B cell (primary cell): ENCODE results near the gene DAGLB. TPM values are rescaled to one million over a fixed set of nuclear protein-coding genes. Genes with fewer than 3 reads are reported as not detected.
A peak's percentile ranks its signal among the peaks of the same experiment; 100 is the strongest.

Experiments
- ATAC-seq: fragments of 200-7000 bp; cut with Tn5 transposase; one replicate; pipeline ENCODE4 v1.10.0; 2021; ENCODE audit warnings: low read depth, mild to moderate bottlenecking, moderate number of reproducible peaks, moderate library complexity
- CTCF ChIA-PET: fragments of 350-600 bp; sonication (Branson Sonifier 250); formaldehyde crosslinking; loops from one replicate; lab custom pipeline; 2021; ENCODE audit warnings: antibody characterized with exemption, inconsistent platforms; lab: Charles Lee
- POLR2A ChIA-PET: fragments of 350-600 bp; sonication (Branson Sonifier 250); formaldehyde crosslinking; loops from one replicate; lab custom pipeline; 2021; ENCODE audit warnings: antibody characterized with exemption; lab: Charles Lee
- DNase-seq: peaks from one replicate; pipeline ENCODE4 v3.0.0; 2013
- H2AFZ ChIP-seq: 2 replicates; pipeline ENCODE4 v1.6.1; 2012; ENCODE audit warnings: mild to moderate bottlenecking, low read depth, low read length; ENCODE audit not compliant: insufficient read depth, poor library complexity, severe bottlenecking
- H3K27ac ChIP-seq, 2 donors: 1 replicate in 1 of 2; 2 replicates in 1 of 2; pipeline ENCODE4 v1.5.1; 2012 to 2013; ENCODE audit warnings: low read length in 2 of 2, mild to moderate bottlenecking in 2 of 2, moderate library complexity in 1 of 2
- H3K27me3 ChIP-seq, 4 experiments: fragments of 200-600 bp in 1 of 4; sonication (generic) in 1 of 4; replicated peaks in 1 of 4; 1 replicate in 2 of 4; 2 replicates in 2 of 4; pipeline versions ENCODE4 v1.6.1 to v1.7.0; 2013 to 2016; ENCODE audit warnings: low read length in 3 of 4, mild to moderate bottlenecking in 2 of 4, mixed read lengths in 1 of 4, moderate library complexity in 1 of 4; ENCODE audit not compliant: insufficient read depth in 4 of 4, control insufficient read depth in 3 of 4; ENCODE audit errors: control extremely low read depth in 1 of 4
- H3K36me3 ChIP-seq, 2 experiments: replicated peaks in 1 of 2; 1 replicate in 1 of 2; 2 replicates in 1 of 2; pipeline versions ENCODE4 v1.6.1 to v1.7.1; 2013; ENCODE audit warnings: low read length in 1 of 2; ENCODE audit not compliant: insufficient read depth in 2 of 2, control insufficient read depth in 1 of 2; ENCODE audit errors: control extremely low read depth in 1 of 2, extremely low read depth in 1 of 2
- H3K4me1 ChIP-seq, 2 donors: fragments of 200-600 bp in 1 of 2; sonication (generic) in 1 of 2; 1 replicate in 1 of 2; 2 replicates in 1 of 2; pipeline versions ENCODE4 v1.5.1 to v1.6.1; 2013 to 2017; ENCODE audit warnings: low read length in 2 of 2; ENCODE audit not compliant: control insufficient read depth in 2 of 2, insufficient read depth in 2 of 2
- H3K4me2 ChIP-seq: replicated peaks from 2 replicates; pipeline ENCODE3; 2012; ENCODE audit warnings: mild to moderate bottlenecking, low read depth, low read length; ENCODE audit not compliant: poor library complexity, severe bottlenecking
- H3K4me3 ChIP-seq, 5 experiments: fragments of 200-600 bp in 1 of 5; sonication (generic) in 1 of 5; 1 replicate in 3 of 5; 2 replicates in 2 of 5; pipeline versions ENCODE4 v1.5.1 to v1.7.0; 2011 to 2016; ENCODE audit warnings: low read length in 4 of 5, mild to moderate bottlenecking in 4 of 5, low read depth in 2 of 5, control low read depth in 1 of 5, moderate library complexity in 1 of 5; ENCODE audit not compliant: insufficient read depth in 1 of 5; ENCODE audit errors: control extremely low read depth in 1 of 5, extremely low read depth in 1 of 5
- H3K79me2 ChIP-seq: fragments of 200-600 bp; sonication (generic); one replicate; pipeline ENCODE4 v1.6.0; 2016; ENCODE audit warnings: low read length; ENCODE audit not compliant: control insufficient read depth, insufficient read depth
- H3K9ac ChIP-seq: fragments of 200-600 bp; sonication (generic); 2 replicates; pipeline ENCODE4 v1.6.1; 2017; ENCODE audit warnings: mild to moderate bottlenecking, low read length, moderate library complexity
- H3K9me3 ChIP-seq, 3 donors: one replicate each; pipeline versions ENCODE4 v1.6.1 to v1.7.1; 2013; ENCODE audit warnings: low read length in 2 of 3; ENCODE audit not compliant: control insufficient read depth in 2 of 3, insufficient read depth in 1 of 3; ENCODE audit errors: control extremely low read depth in 1 of 3
- H4K20me1 ChIP-seq: 2 replicates; pipeline ENCODE4 v1.6.0; 2012; ENCODE audit warnings: mild to moderate bottlenecking, low read length; ENCODE audit not compliant: insufficient read depth, control insufficient read depth, poor library complexity, severe bottlenecking
- H3K27ac Mint-ChIP-seq: one replicate; pipeline ENCODE4 v1.8.0; 2021; ENCODE audit warnings: mixed read lengths
- H3K27me3 Mint-ChIP-seq: one replicate; pipeline ENCODE4 v1.8.0; 2021; ENCODE audit warnings: mixed read lengths
- H3K4me1 Mint-ChIP-seq: one replicate; pipeline ENCODE4 v1.8.0; 2021; ENCODE audit warnings: mixed read lengths
- H3K4me3 Mint-ChIP-seq: one replicate; pipeline ENCODE4 v1.8.0; 2021; ENCODE audit warnings: mixed read lengths
- H3K9me3 Mint-ChIP-seq: one replicate; pipeline ENCODE4 v1.8.0; 2022; ENCODE audit warnings: mixed read lengths; ENCODE audit not compliant: insufficient read depth
- EZH2 ChIP-seq: IDR thresholded peaks from 2 replicates; pipeline ENCODE4 v1.6.1; 2012; ENCODE audit warnings: borderline replicate concordance, low read depth, mild to moderate bottlenecking, moderate library complexity, low read length; ENCODE audit not compliant: insufficient read depth, poor library complexity, severe bottlenecking
- WGBS: methylation state at CpG from one replicate; pipeline ENCODE4 v1.1.5; 2013; ENCODE audit warnings: missing lambda C conversion rate; ENCODE audit not compliant: insufficient coverage; 5-methylcytosine and 5-hydroxymethylcytosine counted together
- intact Hi-C: fragments of 100-400 bp; cut with micrococcal nuclease; formaldehyde crosslinking; loops from one replicate; pipeline ENCODE4 v1.10.0; 2022
- polyA plus RNA-seq: library from polyadenylated mRNA; depleted of rRNA; stranded (reverse); fragments of >200 nt; gene quantifications from 2 replicates; pipeline ENCODE4 v1.2.3, GENCODE V29; 2012
- total RNA-seq, 2 donors: library from RNA; stranded (reverse); fragments of 120-200 nt in 1 of 2; gene quantifications; 1 replicate in 1 of 2; 2 replicates in 1 of 2; pipeline versions ENCODE4 v1.2.3 to v1.2.4, GENCODE V29; 2013 to 2022
- TF ChIP-seq, protein P1 (sequence below): fragments of 200-600 bp; IDR thresholded peaks from one replicate; pipeline ENCODE4 v1.8.0; 2022; ENCODE audit warnings: antibody characterized with exemption, mild to moderate bottlenecking

DAGLB gene
- total and polyA plus RNA-seq, 2 donors (not counting 1 experiment from before 2014, with no cell fraction given): 25.2 to 29.6 TPM

DNA sequence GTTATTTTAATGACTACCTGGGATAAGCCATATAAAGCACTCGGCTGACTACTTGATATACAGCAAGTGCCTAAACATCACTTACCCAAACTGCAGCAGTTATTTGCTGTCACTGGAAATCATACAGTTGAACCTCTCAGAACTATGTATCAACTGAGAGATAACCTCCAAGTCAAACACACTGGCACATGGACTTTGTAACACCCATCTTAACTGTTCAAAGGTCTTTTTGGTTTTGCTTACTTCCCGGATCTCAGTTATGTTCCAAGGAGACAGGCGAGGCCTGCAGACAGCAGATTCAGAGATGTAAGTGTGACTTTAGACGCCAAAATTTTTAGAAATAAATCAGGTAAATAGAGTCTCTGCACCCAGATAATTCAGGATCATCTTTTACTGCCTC lies 34.6 kb upstream of the DAGLB start:
- ChIA-PET POLR2A (no interaction called here), CTCF (no interaction called here)
- Mint-ChIP-seq H3K4me1 (peaks cover 58% of the 10 kb centered on the region), H3K4me3 (peak overlapping the region; percentile 68), H3K27me3 (no peaks in the 10 kb centered on the region), H3K9me3 (no peaks in the 10 kb centered on the region), H3K27ac (no peak overlapping the region)
- 91% methylated on average over 1 of the region's 4 CpGs for WGBS
- TF ChIP-seq, protein P1, sequence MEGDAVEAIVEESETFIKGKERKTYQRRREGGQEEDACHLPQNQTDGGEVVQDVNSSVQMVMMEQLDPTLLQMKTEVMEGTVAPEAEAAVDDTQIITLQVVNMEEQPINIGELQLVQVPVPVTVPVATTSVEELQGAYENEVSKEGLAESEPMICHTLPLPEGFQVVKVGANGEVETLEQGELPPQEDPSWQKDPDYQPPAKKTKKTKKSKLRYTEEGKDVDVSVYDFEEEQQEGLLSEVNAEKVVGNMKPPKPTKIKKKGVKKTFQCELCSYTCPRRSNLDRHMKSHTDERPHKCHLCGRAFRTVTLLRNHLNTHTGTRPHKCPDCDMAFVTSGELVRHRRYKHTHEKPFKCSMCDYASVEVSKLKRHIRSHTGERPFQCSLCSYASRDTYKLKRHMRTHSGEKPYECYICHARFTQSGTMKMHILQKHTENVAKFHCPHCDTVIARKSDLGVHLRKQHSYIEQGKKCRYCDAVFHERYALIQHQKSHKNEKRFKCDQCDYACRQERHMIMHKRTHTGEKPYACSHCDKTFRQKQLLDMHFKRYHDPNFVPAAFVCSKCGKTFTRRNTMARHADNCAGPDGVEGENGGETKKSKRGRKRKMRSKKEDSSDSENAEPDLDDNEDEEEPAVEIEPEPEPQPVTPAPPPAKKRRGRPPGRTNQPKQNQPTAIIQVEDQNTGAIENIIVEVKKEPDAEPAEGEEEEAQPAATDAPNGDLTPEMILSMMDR: no peak
- Histone ChIP-seq H3K27ac (no peak overlapping the region), H3K4me3 (peak overlapping the region in 1 of 5 experiments; percentile 95), H3K4me2 (peak overlapping the region; percentile 99), H3K27me3 (no peaks in the 10 kb centered on the region), H3K4me1 (peaks cover 16 to 41% of the 10 kb centered on the region in 2 donors), H4K20me1 (peaks cover 44% of the 10 kb centered on the region), H3K9ac (no peak overlapping the region), H3K9me3 (no peaks in the 10 kb centered on the region), H3K36me3 (peaks cover 3 to 6% of the 10 kb centered on the region in 2 experiments), H3K79me2 (peaks cover 80% of the 10 kb centered on the region), H2AFZ (no peak overlapping the region)
- no peak for ATAC-seq
- no peak for DNase-seq
- intact Hi-C loops: no loop called here

DNA sequence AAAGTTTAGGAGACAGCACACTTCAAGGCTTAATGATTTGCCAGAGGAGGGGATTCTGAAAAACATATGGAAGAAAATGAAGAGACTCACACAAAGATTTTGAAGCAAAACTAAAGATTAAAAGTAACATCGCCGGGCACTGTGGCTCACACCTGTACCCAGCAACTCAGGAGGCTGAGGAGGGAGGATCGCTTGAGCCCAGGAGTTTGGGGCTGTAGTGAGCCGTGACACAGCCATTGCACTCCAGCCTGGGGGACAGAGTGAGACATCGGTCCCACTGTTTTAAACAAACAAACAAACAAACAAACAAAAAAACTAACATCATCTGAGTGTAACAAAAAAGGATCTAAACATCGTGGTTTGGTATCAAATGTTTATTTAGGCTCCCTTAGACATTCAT lies 33.7 kb upstream of the DAGLB start:
- peaks cover 52% of the 10 kb centered on the region for H4K20me1 ChIP-seq
- no peaks in the 10 kb centered on the region for H3K27me3 ChIP-seq
- WGBS: 83% methylated on average over 1 of the region's 6 CpGs
- no peak for ATAC-seq
- no peak overlapping the region for H3K4me2 ChIP-seq
- Mint-ChIP-seq H3K4me1 (peaks cover 67% of the 10 kb centered on the region), H3K9me3 (no peaks in the 10 kb centered on the region), H3K4me3 (peak overlapping the region; percentile 68), H3K27me3 (no peaks in the 10 kb centered on the region), H3K27ac (peak overlapping the region; percentile 34)
- ChIA-PET CTCF (no interaction called here), POLR2A (no interaction called here)
- H2AFZ ChIP-seq: no peak overlapping the region
- no peak overlapping the region for H3K4me3 ChIP-seq
- no peak for DNase-seq
- no peak overlapping the region for H3K9ac ChIP-seq
- intact Hi-C loops: no loop called here
- peaks cover 89% of the 10 kb centered on the region for H3K79me2 ChIP-seq
- peaks cover 16 to 47% of the 10 kb centered on the region in 2 donors for H3K4me1 ChIP-seq
- H3K27ac ChIP-seq: no peak overlapping the region
- peaks cover 3 to 8% of the 10 kb centered on the region in 2 experiments for H3K36me3 ChIP-seq
- TF ChIP-seq EZH2: no peak
- TF ChIP-seq, protein P1: no peak
- H3K9me3 ChIP-seq: no peaks in the 10 kb centered on the region
